Ecto neural progenitor cell (in vitro differentiated cells): ENCODE measurements around the gene TMBIM1.
"Not testable (repeated sequence)": the region's sequence is repeated elsewhere in the genome, so short reads cannot be mapped to it uniquely, and the experiment has no call there.

ENCODE experiments used
- DNase-seq: peaks from one replicate; pipeline ENCODE4 v3.0.0-alpha.2; 2018; ENCODE audit warnings: low spot score

TMBIM1 gene

GRCh38 chr2:218291318-218292047 is 820 bp downstream of the TMBIM1 start:
- DNase-seq = no peak

- no peak for DNase-seq
Observed at GRCh38 chr2:218290316-218291261, 1.7 kb downstream of the TMBIM1 start.

GRCh38 chr2:218289639-218290315 is 2.5 kb downstream of the TMBIM1 start:
- DNase-seq = no peak

- DNase-seq = peak; percentile 72
Observed at GRCh38 chr2:218286570-218287459, 5.5 kb downstream of the TMBIM1 start.

GRCh38 chr2:218285604-218286003 is 6.7 kb downstream of the TMBIM1 start:
- no peak for DNase-seq

GRCh38 chr2:218284106-218284811 is 8.0 kb downstream of the TMBIM1 start:
- no peak for DNase-seq

GRCh38 chr2:218282173-218282991 is 9.9 kb downstream of the TMBIM1 start:
- no peak for DNase-seq

GRCh38 chr2:218281449-218281848 is 10.9 kb downstream of the TMBIM1 start:
- DNase-seq = no peak

- DNase-seq = no peak
Observed at GRCh38 chr2:218280260-218280870, 11.9 kb downstream of the TMBIM1 start.

GRCh38 chr2:218278531-218279360 is 13.6 kb downstream of the TMBIM1 start:
- no peak for DNase-seq

GRCh38 chr2:218277921-218278320 is 14.4 kb downstream of the TMBIM1 start:
- DNase-seq = no peak

- DNase-seq = no peak
Observed at GRCh38 chr2:218276986-218277755, 15.1 kb downstream of the TMBIM1 start.

GRCh38 chr2:218275371-218276072 is 16.8 kb downstream of the TMBIM1 start:
- DNase-seq = no peak

GRCh38 chr2:218274586-218274985 is 17.7 kb downstream of the TMBIM1 start:
- DNase-seq = no peak

GRCh38 chr2:218273908-218274249 is 18.4 kb downstream of the TMBIM1 start:
- DNase-seq = no peak

- not testable (repeated sequence) for DNase-seq
Observed at GRCh38 chr2:218273214-218273907, 18.9 kb downstream of the TMBIM1 start.
